ENCODE results near the gene SRF. TPM values are rescaled to one million over a fixed set of nuclear protein-coding genes. Genes with fewer than 3 reads are reported as not detected.
A peak's percentile ranks its signal among the peaks of the same experiment; 100 is the strongest.

Gene SRF
- total RNA-seq, 1 experiment from 2014 or later = 32.1 TPM

DNA sequence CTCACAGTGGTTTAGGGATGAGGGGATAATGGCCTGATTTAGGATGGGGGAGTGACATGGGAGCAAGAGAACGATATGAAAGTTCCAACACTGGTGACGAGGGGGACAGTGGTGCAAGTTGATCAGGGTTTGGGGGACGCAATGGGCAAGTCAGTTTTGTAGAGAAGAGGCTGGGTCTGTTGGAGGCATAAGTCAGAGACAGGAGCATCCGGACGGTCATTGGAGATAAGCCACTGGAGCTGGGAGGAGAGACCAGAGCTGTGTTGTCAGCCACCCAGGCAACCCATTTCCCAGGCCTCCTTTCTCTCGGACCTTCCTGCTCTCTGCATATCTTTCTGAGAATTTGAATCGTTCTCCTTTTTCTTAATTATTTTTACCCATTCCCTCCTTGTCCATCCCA lies 48.7 kb downstream of the SRF start:
- CTCF ChIA-PET = interaction anchor here (1.3 kb wide), 1 partner anchor 9 kb away, joined by 7 read pairs; the partner anchor contains the start of gene DNPH1
- Mint-ChIP-seq H3K9me3 (ENCODE audit: unreplicated experiment) (no peaks in the 10 kb centered on the region), H3K4me3 (ENCODE audit: unreplicated experiment) (no peak overlapping the region), H3K36me3 (ENCODE audit: insufficient read depth, unreplicated experiment) (peaks cover 47% of the 10 kb centered on the region), H3K27ac (ENCODE audit: low read depth, unreplicated experiment) (no peak overlapping the region), H3K4me1 (ENCODE audit: insufficient read depth, unreplicated experiment) (peaks cover 18% of the 10 kb centered on the region), H3K27me3 (ENCODE audit: insufficient read depth, unreplicated experiment) (no peaks in the 10 kb centered on the region)
- DNase-seq (ENCODE audit: unreplicated experiment) = no peak
- TF ChIP-seq, protein P1, sequence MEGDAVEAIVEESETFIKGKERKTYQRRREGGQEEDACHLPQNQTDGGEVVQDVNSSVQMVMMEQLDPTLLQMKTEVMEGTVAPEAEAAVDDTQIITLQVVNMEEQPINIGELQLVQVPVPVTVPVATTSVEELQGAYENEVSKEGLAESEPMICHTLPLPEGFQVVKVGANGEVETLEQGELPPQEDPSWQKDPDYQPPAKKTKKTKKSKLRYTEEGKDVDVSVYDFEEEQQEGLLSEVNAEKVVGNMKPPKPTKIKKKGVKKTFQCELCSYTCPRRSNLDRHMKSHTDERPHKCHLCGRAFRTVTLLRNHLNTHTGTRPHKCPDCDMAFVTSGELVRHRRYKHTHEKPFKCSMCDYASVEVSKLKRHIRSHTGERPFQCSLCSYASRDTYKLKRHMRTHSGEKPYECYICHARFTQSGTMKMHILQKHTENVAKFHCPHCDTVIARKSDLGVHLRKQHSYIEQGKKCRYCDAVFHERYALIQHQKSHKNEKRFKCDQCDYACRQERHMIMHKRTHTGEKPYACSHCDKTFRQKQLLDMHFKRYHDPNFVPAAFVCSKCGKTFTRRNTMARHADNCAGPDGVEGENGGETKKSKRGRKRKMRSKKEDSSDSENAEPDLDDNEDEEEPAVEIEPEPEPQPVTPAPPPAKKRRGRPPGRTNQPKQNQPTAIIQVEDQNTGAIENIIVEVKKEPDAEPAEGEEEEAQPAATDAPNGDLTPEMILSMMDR (IDR thresholded peaks at IDR 0.05; ENCODE audit: unreplicated experiment) = no peak
- intact Hi-C loops (cut with micrococcal nuclease) = no loop called here
- POLR2A ChIA-PET = interaction anchor here (0.8 to 1.5 kb wide), 3 partner anchors 9 to 35 kb away, joined by 3 to 6 read pairs (median 3); partner anchors contain the start of gene DNPH1
- BruUV-seq (replicated peaks) = no TSS peak

DNA sequence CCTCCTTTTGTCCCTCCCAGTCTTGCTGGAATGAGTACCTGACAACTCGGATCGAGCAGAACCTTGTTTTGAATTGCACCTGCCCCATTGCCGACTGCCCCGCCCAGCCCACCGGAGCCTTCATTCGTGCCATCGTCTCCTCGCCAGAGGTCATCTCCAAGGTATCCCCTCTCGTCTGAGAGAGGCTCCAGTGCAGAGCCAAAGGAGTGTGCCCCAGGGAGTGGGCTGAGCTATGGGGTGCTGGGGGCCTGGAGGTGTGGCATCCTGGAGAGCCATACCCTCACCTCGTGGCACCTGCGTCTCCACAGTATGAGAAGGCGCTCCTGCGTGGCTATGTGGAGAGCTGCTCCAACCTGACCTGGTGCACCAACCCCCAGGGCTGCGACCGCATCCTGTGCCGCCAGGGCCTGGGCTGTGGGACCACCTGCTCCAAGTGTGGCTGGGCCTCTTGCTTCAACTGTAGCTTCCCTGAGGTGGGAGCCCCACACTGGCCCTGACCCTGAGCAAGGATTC lies 49.4 kb downstream of the SRF start:
- no peak for DNase-seq (ENCODE audit: unreplicated experiment)
- CTCF ChIA-PET = interaction anchor here (1.3 kb wide), 1 partner anchor 8 kb away, joined by 7 read pairs; the partner anchor contains the start of gene DNPH1
- POLR2A ChIA-PET = interaction anchor here (0.6 to 1.5 kb wide), 4 partner anchors 8 to 162 kb away, joined by 3 to 6 read pairs (median 4); partner anchors contain the start of genes DNPH1, KLC4, MRPL2 and SRF
- H3K4me1 Mint-ChIP-seq (ENCODE audit: insufficient read depth, unreplicated experiment) = peaks cover 18% of the 10 kb centered on the region
- no peak overlapping the region for H3K27ac Mint-ChIP-seq (ENCODE audit: low read depth, unreplicated experiment)
- intact Hi-C loops (cut with micrococcal nuclease) = no loop called here
- H3K27me3 Mint-ChIP-seq (ENCODE audit: insufficient read depth, unreplicated experiment) = no peaks in the 10 kb centered on the region
- H3K9me3 Mint-ChIP-seq (ENCODE audit: unreplicated experiment) = no peaks in the 10 kb centered on the region
- H3K4me3 Mint-ChIP-seq (ENCODE audit: unreplicated experiment) = no peak overlapping the region
- H3K36me3 Mint-ChIP-seq (ENCODE audit: insufficient read depth, unreplicated experiment) = peaks cover 41% of the 10 kb centered on the region
- BruUV-seq (replicated peaks) = no TSS peak
- TF ChIP-seq, protein P1 (IDR thresholded peaks at IDR 0.05; ENCODE audit: unreplicated experiment) = no peak

DNA sequence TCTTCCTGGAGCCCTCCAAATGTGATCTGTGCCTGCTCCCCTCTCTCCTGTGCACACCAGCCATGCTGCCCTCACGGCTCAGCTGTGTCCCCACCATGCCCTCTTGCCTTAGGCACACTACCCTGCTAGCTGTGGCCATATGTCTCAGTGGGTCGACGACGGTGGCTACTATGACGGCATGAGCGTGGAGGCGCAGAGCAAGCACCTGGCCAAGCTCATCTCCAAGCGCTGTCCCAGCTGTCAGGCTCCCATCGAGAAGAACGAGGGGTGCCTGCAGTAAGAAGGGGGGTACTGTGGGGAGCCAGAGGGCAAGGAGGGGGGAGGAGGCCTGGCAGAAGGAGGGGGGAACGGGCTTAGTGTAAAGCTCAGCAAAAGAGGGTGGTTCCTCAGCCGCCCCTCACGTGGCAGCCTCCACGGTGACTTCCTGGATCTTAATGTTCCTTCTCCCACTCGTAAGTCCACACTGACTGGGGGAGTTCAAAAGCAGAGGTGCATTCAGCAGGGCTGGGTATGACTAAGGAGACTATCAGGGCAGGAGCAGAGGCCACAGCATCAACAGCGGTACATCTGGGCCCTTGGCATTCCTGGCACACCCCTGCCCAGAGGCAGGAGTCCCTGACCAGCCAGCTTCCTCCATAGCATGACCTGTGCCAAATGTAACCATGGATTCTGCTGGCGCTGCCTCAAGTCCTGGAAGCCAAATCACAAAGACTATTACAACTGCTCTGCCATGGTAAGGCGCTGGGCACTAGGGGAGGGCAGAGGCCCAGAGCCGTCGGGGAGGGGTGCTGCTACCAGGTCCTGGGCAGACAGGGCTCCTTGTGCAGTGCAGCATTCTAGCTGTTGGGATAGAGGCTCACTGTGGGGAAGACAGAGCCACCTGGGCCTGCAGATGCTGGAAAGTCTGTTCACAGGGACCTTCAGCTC lies 50.2 kb downstream of the SRF start:
- TF ChIP-seq, protein P1 (IDR thresholded peaks at IDR 0.05; ENCODE audit: unreplicated experiment) = no peak
- intact Hi-C loops (cut with micrococcal nuclease) = no loop called here
- POLR2A ChIA-PET = interaction anchor here (0.6 to 1.5 kb wide), 4 partner anchors 7 to 162 kb away, joined by 3 to 6 read pairs (median 4); partner anchors contain the start of genes DNPH1, KLC4, MRPL2 and SRF
- Mint-ChIP-seq H3K4me3 (ENCODE audit: unreplicated experiment) (no peak overlapping the region), H3K36me3 (ENCODE audit: insufficient read depth, unreplicated experiment) (peaks cover 46% of the 10 kb centered on the region), H3K4me1 (ENCODE audit: insufficient read depth, unreplicated experiment) (peaks cover 18% of the 10 kb centered on the region), H3K27me3 (ENCODE audit: insufficient read depth, unreplicated experiment) (no peaks in the 10 kb centered on the region), H3K9me3 (ENCODE audit: unreplicated experiment) (no peaks in the 10 kb centered on the region), H3K27ac (ENCODE audit: low read depth, unreplicated experiment) (peak overlapping the region; percentile 75)
- peak; percentile 65 for DNase-seq (ENCODE audit: unreplicated experiment)
- no TSS peak for BruUV-seq (replicated peaks)
- CTCF ChIA-PET = interaction anchor here (0.6 to 1.3 kb wide), 2 partner anchors 8 to 12 kb away, joined by 3 to 7 read pairs; partner anchors contain the start of gene DNPH1
